Ovary (tissue), 3 donors: Measurements from ENCODE around the gene EVL.

ENCODE experiments used
- EP300 ChIP-seq: sonication (generic); formaldehyde crosslinking; IDR thresholded peaks from one replicate; pipeline ENCODE4 v1.6.1; 2017; ENCODE audit warnings: antibody characterized with exemption
- POLR2A ChIP-seq: fragments of 450-650 bp; IDR thresholded peaks from one replicate; pipeline ENCODE4 v1.6.1; 2017; ENCODE audit warnings: antibody characterized with exemption, mild to moderate bottlenecking, moderate library complexity
- TF ChIP-seq, protein P1 (sequence below), 3 donors: fragments of 450-650 bp in 2 of 3; fragments of 200-600 bp in 1 of 3; IDR thresholded peaks; one replicate each; pipeline versions ENCODE4 v1.5.1 to v1.8.0; 2016 to 2022; ENCODE audit warnings: antibody characterized with exemption in 3 of 3, mild to moderate bottlenecking in 1 of 3
- donor health status: DM: no; HTN: no; CAD: no.

DNA sequence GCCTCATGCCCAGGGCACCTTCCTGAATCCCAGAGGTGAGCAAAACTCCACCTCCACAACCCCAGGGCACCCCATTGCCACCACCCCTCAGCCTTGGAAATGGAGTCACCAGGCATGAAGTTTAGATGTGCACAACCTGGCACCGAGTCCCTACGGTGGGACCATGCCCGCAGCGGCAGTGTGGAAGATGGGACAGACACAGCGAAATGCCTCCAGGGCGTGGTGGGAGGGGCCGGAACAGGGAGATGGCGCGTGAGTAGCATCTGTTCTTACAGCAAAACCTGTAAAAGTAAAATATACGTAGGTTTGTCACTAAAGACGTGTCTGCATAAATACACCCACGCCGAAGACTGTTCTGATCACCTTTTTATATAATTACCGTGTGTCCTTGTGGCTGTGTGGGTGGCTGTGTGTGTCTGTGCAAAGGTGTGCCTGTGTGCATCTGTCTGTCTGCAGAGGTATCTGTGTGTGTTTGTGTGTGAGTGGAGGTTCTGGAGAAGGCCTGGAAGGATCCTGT, 111.6 kb downstream of the EVL start:
- TF ChIP-seq, protein P1, sequence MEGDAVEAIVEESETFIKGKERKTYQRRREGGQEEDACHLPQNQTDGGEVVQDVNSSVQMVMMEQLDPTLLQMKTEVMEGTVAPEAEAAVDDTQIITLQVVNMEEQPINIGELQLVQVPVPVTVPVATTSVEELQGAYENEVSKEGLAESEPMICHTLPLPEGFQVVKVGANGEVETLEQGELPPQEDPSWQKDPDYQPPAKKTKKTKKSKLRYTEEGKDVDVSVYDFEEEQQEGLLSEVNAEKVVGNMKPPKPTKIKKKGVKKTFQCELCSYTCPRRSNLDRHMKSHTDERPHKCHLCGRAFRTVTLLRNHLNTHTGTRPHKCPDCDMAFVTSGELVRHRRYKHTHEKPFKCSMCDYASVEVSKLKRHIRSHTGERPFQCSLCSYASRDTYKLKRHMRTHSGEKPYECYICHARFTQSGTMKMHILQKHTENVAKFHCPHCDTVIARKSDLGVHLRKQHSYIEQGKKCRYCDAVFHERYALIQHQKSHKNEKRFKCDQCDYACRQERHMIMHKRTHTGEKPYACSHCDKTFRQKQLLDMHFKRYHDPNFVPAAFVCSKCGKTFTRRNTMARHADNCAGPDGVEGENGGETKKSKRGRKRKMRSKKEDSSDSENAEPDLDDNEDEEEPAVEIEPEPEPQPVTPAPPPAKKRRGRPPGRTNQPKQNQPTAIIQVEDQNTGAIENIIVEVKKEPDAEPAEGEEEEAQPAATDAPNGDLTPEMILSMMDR (IDR thresholded peaks at IDR 0.05) = no peak
- TF ChIP-seq EP300 (no peak), POLR2A (no peak)
